MM.1S (cell line): Measurements from ENCODE around the gene TRAPPC12.

ENCODE experiments used
- CTCF ChIP-seq: fragments of 300-600 bp; sonication (generic); IDR thresholded peaks from 2 replicates; pipeline ENCODE4 v1.5.1; 2016; ENCODE audit warnings: antibody characterized with exemption, low read length, mixed read lengths
- EZH2 ChIP-seq: fragments of 300-600 bp; sonication (generic); optimal IDR thresholded peaks from 2 replicates; pipeline ENCODE3; 2017; ENCODE audit warnings: low read depth, mild to moderate bottlenecking, antibody characterized with exemption, low read length, mixed read lengths

GRCh38 chr2:3465328-3465727 lies 85.8 kb downstream of the TRAPPC12 start:
- TF ChIP-seq EZH2 = no peak
- TF ChIP-seq CTCF = no peak
